Stimulated activated CD8-positive, alpha-beta memory T cell treated with anti-CD3 and anti-CD28 coated beads, Interleukin-2, amount 100 ng/mL, for 48 hours (primary cell): ENCODE data around the gene ADAM22.
"Not testable (repeated sequence)": the region's sequence is repeated elsewhere in the genome, so short reads cannot be mapped to it uniquely, and the experiment has no call there.

Experiments
- DNase-seq, 2 donors: peaks; one replicate each; pipeline ENCODE4 v3.0.0-alpha.2; 2020; ENCODE audit warnings: low read depth in 2 of 2

Gene ADAM22

GRCh38 chr7:88109612-88110011 lies 175.6 kb downstream of the ADAM22 start:
- DNase-seq, result no peak

- DNase-seq, result no peak
Measured at GRCh38 chr7:88111140-88111743, 177.2 kb downstream of the ADAM22 start.

GRCh38 chr7:88111954-88112471 lies 178.0 kb downstream of the ADAM22 start:
- DNase-seq, result no peak

- DNase-seq, result no peak
Measured at GRCh38 chr7:88115258-88115796, 181.3 kb downstream of the ADAM22 start.

GRCh38 chr7:88115816-88116215 lies 181.8 kb downstream of the ADAM22 start:
- no peak for DNase-seq

- DNase-seq, result no peak
Measured at GRCh38 chr7:88116235-88116795, 182.3 kb downstream of the ADAM22 start.

GRCh38 chr7:88117325-88117724 lies 183.3 kb downstream of the ADAM22 start:
- DNase-seq, result no peak

GRCh38 chr7:88121335-88121734 lies 187.3 kb downstream of the ADAM22 start:
- DNase-seq, result no peak

GRCh38 chr7:88127637-88128290 lies 193.7 kb downstream of the ADAM22 start:
- no peak for DNase-seq

- DNase-seq, result no peak
Measured at GRCh38 chr7:88132725-88133124, 198.7 kb downstream of the ADAM22 start.

GRCh38 chr7:88140947-88141346 lies 206.9 kb downstream of the ADAM22 start:
- DNase-seq, result no peak

- DNase-seq, result no peak
Measured at GRCh38 chr7:88141479-88141878, 207.4 kb downstream of the ADAM22 start.

GRCh38 chr7:88141953-88142352 lies 207.9 kb downstream of the ADAM22 start:
- no peak for DNase-seq

- no peak for DNase-seq
Measured at GRCh38 chr7:88146616-88147015, 212.6 kb downstream of the ADAM22 start.

- no peak for DNase-seq
Measured at GRCh38 chr7:88147341-88147740, 213.3 kb downstream of the ADAM22 start.

- no peak for DNase-seq
Measured at GRCh38 chr7:88147949-88148348, 213.9 kb downstream of the ADAM22 start.

- no peak for DNase-seq
Measured at GRCh38 chr7:88150033-88150432, 216.0 kb downstream of the ADAM22 start.

- no peak for DNase-seq
Measured at GRCh38 chr7:88151119-88151790, 217.2 kb downstream of the ADAM22 start.

GRCh38 chr7:88153378-88153777 lies 219.3 kb downstream of the ADAM22 start:
- DNase-seq, result no peak

GRCh38 chr7:88155756-88156155 lies 221.7 kb downstream of the ADAM22 start:
- DNase-seq, result no peak

GRCh38 chr7:88156356-88156755 lies 222.3 kb downstream of the ADAM22 start:
- no peak for DNase-seq

GRCh38 chr7:88159741-88160140 lies 225.7 kb downstream of the ADAM22 start:
- DNase-seq, result not testable (repeated sequence)
